Subcutaneous adipose tissue (tissue), 4 donors: ENCODE results near the gene NHEJ1. TPM values are rescaled to one million over a fixed set of nuclear protein-coding genes. Genes with fewer than 3 reads are reported as not detected.

ENCODE experiments used
- CTCF ChIP-seq: fragments of 450-650 bp; IDR thresholded peaks from one replicate; pipeline ENCODE4 v1.5.1; 2016; ENCODE audit warnings: low read depth, mild to moderate bottlenecking, control low read depth, antibody characterized with exemption, moderate library complexity
- total RNA-seq, 4 donors: library from RNA; depleted of rRNA; stranded (reverse); fragments of >200 nt; gene quantifications; one replicate each; pipeline ENCODE4 v1.1.0, GENCODE V29; 2016

NHEJ1 gene
- total RNA-seq, 4 donors from 2014 or later: 14.3 to 27.7 (median 19.4) TPM

DNA sequence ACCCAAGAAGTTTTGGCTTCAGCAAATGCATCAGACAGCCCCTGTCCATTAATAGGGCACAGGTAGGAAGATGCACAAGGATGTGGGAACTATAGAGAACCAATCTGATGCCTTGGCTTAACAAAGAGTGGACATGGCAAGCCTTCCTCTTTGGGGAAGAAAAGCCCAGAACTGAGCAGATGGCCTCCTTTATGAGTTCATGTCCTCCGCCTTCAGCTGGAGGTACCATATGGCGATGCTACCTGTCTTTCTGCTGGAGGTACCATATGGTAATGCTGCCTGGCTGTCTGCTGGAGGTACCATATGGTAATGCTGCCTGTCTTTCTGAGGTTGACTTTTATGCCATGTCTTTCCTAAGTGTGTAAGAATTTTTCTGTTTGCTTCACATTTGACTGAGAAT is 23.5 kb upstream of the NHEJ1 start:
- no peak for TF ChIP-seq CTCF

- TF ChIP-seq CTCF: no peak
Observed at GRCh38 chr2:219183151-219183772, 22.6 kb upstream of the NHEJ1 start.

GRCh38 chr2:219182331-219183150 is 21.9 kb upstream of the NHEJ1 start:
- no peak for TF ChIP-seq CTCF

DNA sequence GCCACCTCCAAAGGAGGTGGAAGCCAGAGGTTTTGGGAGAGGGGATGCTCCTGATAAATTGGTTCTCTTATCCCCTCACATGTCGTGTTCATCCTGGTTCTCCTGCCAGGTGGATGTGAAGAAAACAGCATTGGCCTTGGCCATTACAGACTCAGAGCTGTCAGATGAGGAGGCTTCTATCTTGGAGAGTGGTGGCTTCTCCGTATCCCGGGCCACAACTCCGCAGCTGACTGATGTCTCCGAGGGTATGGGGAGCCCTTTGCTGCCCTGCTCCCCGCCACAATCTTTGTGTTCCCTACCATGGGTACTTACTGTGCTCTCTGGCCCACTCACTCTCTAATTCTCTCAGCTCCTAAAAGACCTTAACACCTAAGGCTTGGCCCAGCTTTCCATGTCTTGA is 20.9 kb upstream of the NHEJ1 start:
- TF ChIP-seq CTCF: no peak

- no peak for TF ChIP-seq CTCF
Observed at GRCh38 chr2:219180961-219181360, 20.3 kb upstream of the NHEJ1 start.

GRCh38 chr2:219179601-219180465 is 19.2 kb upstream of the NHEJ1 start:
- TF ChIP-seq CTCF: no peak
